Stimulated activated CD4-positive, alpha-beta T cell treated with anti-CD3 and anti-CD28 coated beads, Interleukin-4, amount 100 ng/mL, for 48 hours (primary cell): ENCODE measurements around the gene WWC2.
A peak's percentile ranks its signal among the peaks of the same experiment; 100 is the strongest.

Experiments
- DNase-seq, 2 donors: peaks; one replicate each; pipeline ENCODE4 v3.0.0-alpha.2; 2020; ENCODE audit warnings: low read depth in 2 of 2

Gene WWC2

GRCh38 chr4:183329954-183330742 lies 231.1 kb downstream of the WWC2 start:
- DNase-seq = no peak

DNA sequence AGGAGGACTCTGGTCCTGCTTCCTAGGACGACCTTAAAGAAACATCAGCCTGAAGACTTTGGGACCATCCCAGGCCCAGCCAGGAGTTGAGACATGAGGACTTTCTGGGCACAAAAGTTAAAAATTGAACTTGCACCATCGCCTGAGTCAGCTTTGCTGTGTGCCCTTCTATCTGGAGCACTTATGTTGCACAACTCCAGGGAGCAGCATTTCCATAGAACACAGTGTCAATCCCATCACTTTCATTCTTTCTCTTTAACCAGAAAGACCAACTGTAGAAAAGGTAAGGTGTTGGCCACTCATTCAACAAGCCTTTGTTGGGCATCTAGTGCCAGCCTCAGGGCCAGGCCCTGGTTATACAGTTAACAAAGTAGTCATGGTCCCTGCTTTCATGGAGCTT lies 231.8 kb downstream of the WWC2 start:
- DNase-seq = no peak

GRCh38 chr4:183332447-183332846 lies 233.4 kb downstream of the WWC2 start:
- DNase-seq = no peak

DNA sequence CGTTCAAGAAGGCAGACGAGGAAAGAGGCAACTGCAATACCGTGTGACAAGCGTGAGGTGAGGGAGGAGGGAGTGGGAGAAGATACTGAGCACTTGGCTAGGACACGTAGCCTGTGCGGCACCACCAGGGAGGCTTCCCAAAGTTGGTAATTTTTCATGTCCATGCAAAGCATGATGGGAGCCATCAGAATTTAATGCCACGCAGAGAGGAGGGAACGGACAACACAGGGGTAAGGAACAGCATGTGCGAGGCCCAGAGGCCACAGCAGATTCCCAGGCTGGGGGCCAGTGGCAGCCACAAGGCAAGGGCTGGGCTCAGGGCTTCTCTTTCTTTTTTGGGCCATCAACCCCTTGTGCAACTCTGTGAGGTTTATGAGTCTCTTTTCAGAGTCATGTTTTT lies 234.1 kb downstream of the WWC2 start:
- DNase-seq = no peak

- no peak for DNase-seq
Measured at GRCh38 chr4:183333983-183334382, 234.9 kb downstream of the WWC2 start.

GRCh38 chr4:183335369-183335940 lies 236.4 kb downstream of the WWC2 start:
- no peak for DNase-seq

- no peak for DNase-seq
Measured at GRCh38 chr4:183337349-183337748, 238.3 kb downstream of the WWC2 start.

- DNase-seq = no peak
Measured at GRCh38 chr4:183337833-183338232, 238.8 kb downstream of the WWC2 start.

GRCh38 chr4:183342541-183343533 lies 243.8 kb downstream of the WWC2 start:
- no peak for DNase-seq

DNA sequence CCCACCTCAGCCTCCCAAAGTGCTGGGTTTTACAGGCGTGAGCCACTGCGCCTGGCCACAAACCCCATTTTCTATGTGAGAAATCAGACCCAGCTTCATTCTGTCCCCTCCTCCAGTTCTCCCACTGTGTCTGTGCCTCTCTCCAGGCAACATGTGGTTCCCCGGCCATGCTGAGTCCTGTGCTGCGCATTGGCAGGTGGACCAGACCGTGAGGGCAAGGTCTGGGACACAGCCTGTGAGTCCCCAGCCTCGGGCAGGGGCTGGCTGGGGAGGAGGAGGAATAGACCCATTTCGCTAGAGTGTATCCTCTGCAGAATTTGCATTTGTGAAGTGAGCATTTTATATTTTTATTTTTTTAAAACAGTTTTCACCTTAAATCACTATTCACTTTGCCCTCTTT lies 244.7 kb downstream of the WWC2 start:
- DNase-seq = no peak

GRCh38 chr4:183344523-183345255 lies 245.6 kb downstream of the WWC2 start:
- no peak for DNase-seq

- no peak for DNase-seq
Measured at GRCh38 chr4:183345261-183345660, 246.2 kb downstream of the WWC2 start.

GRCh38 chr4:183347146-183347545 lies 248.1 kb downstream of the WWC2 start:
- DNase-seq = no peak

- no peak for DNase-seq
Measured at GRCh38 chr4:183347566-183347965, 248.5 kb downstream of the WWC2 start.

DNA sequence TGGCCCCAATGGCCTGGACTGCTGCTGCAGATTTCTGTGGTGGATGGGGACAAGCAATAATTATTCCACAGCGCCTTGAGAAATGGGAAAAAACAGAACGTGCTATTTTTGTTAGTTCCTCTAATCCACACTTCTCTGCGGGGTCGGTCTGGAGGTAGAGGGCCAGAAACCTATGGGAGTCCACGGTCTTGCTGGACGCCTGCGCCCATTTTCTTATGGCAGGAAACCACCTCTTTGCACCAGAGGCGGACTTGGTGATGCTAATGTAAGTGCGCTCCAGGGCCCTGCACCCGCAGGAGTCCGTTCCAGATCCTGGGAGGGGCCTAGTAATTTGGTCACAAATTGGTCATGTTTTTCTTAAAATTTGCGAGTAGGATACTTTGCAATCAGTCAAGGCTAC lies 249.1 kb downstream of the WWC2 start:
- no peak for DNase-seq

GRCh38 chr4:183348706-183349659 lies 249.9 kb downstream of the WWC2 start:
- peak; percentile 25 to 39 for DNase-seq

- DNase-seq = no peak
Measured at GRCh38 chr4:183349673-183350072, 250.6 kb downstream of the WWC2 start.

DNA sequence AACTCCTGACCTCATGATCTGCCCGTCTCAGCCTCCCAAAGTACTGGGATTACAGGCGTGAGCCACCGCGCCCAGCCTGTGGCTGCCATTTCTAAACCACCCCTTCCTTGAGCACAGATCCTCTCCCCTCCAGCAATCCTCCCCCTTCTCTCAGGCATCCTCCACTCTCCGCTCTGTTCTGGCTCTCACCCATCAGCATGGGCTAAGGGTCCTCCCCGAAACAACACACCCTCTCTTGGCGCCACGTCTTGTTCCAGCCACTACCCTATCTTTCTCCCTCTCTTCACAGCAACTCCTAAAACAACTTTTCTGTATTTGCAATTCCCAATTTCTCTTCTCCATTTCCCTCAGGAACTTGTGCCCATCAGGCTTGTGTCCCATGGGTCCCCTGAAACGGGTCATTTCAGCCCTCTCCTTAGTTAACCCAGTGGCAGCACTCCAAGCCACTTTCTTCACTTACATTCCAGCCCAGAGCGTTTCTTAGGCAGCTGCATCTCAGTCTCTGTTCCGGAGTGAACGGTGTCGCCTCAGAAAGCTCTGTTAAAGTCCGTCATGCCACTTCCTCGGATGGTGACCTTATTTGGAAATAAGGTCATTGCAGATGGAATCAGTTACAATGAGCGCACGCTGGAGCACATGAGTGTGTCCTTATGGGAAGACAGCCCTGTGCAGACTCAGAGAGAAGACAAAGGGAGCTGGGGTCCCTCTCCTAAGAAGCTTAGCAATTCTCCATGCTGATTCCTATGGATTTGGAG lies 251.4 kb downstream of the WWC2 start:
- DNase-seq = no peak

DNA sequence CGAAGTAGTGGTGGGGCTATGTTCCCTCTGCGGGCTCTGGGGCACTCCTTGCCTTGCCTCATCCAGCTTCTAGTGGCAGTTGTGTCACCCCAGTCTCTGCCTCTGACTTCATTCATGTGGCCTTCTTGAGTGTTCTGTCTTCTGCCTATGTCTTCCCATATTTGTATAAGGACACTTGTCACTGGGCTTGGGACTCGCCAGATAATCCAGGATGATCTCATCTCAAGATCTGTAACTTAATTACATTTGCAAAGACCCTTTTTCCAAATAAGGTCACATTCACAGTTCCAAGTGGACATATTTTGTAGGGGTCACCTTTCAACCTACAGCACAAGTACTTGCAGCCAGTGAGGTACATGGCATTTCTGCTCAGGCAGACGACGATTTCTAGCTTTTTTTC lies 253.5 kb downstream of the WWC2 start:
- DNase-seq = no peak

GRCh38 chr4:183353557-183353956 lies 254.5 kb downstream of the WWC2 start:
- no peak for DNase-seq
